HepG2 (cell line): ENCODE results near the gene CEP131. TPM values are rescaled to one million over a fixed set of nuclear protein-coding genes. Genes with fewer than 3 reads are reported as not detected.
A peak's percentile ranks its signal among the peaks of the same experiment; 100 is the strongest.

Experiments
- BRD4 ChIP-seq: sonication (generic); formaldehyde crosslinking; IDR thresholded peaks from 2 replicates; pipeline ENCODE4 v1.4.0; 2020; ENCODE audit warnings: missing genetic modification reagents
- GABPA ChIP-seq, 2 experiments: IDR thresholded peaks; 2 replicates each; pipeline ENCODE4 v1.6.1; 2011 to 2016; ENCODE audit warnings: low read depth in 2 of 2, low read length in 1 of 2, missing biosample characterization in 1 of 2, missing genetic modification characterization in 1 of 2
- MEIS2 ChIP-seq: sonication (generic); formaldehyde crosslinking; IDR thresholded peaks from 2 replicates; pipeline ENCODE4 v1.9.0; 2021; ENCODE audit warnings: mild to moderate bottlenecking, missing genetic modification reagents
- NFKB2 ChIP-seq: sonication (generic); formaldehyde crosslinking; IDR thresholded peaks from 2 replicates; pipeline ENCODE4 v1.4.0; 2020; ENCODE audit warnings: missing genetic modification reagents, borderline replicate concordance
- POGK ChIP-seq: sonication (generic); formaldehyde crosslinking; conservative IDR thresholded peaks from 2 replicates; pipeline ENCODE4 v1.8.0; 2022; ENCODE audit warnings: mild to moderate bottlenecking, moderate library complexity, missing genetic modification reagents
- ZNF235 ChIP-seq: sonication (generic); formaldehyde crosslinking; IDR thresholded peaks from 2 replicates; pipeline ENCODE4 v1.8.1; 2023; ENCODE audit warnings: mild to moderate bottlenecking, missing genetic modification reagents, borderline replicate concordance
- ZNF407 ChIP-seq: sonication (generic); formaldehyde crosslinking; IDR thresholded peaks from one replicate; pipeline ENCODE4 v1.5.1; 2020; ENCODE audit warnings: mild to moderate bottlenecking, missing genetic modification reagents; ENCODE audit errors: not compliant biosample characterization
- ZNF646 ChIP-seq: sonication (generic); formaldehyde crosslinking; IDR thresholded peaks from 2 replicates; pipeline ENCODE4 v1.9.0; 2021; ENCODE audit warnings: mild to moderate bottlenecking, missing genetic modification reagents
- polyA plus RNA-seq, 8 experiments: library from polyadenylated mRNA; depleted of rRNA in 3 of 8; stranded (reverse) in 7 of 8; unstranded in 1 of 8; fragments of >200 nt; fragmentation: Illumina TruSeq in 4 of 8; extraction: Trizol in 4 of 8; gene quantifications; 2 replicates each; pipeline versions ENCODE4 v1.2.1 to v1.2.3, GENCODE V29; 2011 to 2016; ENCODE audit warnings: low read depth in 4 of 8, missing spikeins in 1 of 8, mixed read lengths in 1 of 8; ENCODE audit not compliant: insufficient read depth in 1 of 8
- total RNA-seq, 5 experiments: library from RNA; depleted of rRNA; stranded (reverse); fragments of >200 nt; fragmentation: Illumina TruSeq; extraction: Trizol; gene quantifications; 2 replicates each; pipeline ENCODE4 v1.2.3, GENCODE V29; 2016; ENCODE audit warnings: low read depth in 1 of 5

CEP131 gene
- total and polyA plus RNA-seq, 2 of the 13 experiments (the other 11 are each of a cell fraction or from before 2014, with no cell fraction given), result 5.0 to 16.8 TPM

- 0 out of 2 replicates have a peak, but pooled peaks have one; percentile 38 for TF ChIP-seq ZNF646
- peak; percentile 50; the same call in 1 of the 2 replicates for TF ChIP-seq POGK (CRISPR knock-in tag)
- peak; percentile 17; the same call in 1 of the 2 replicates for TF ChIP-seq GABPA (IDR thresholded peaks at IDR 0.05; ENCODE audit: low read depth, low read length)
- no peak for TF ChIP-seq GABPA (CRISPR knock-in tag; IDR thresholded peaks at IDR 0.05; ENCODE audit: low read depth)
- TF ChIP-seq MEIS2, result no peak
- no peak for TF ChIP-seq ZNF235
- TF ChIP-seq BRD4, result peak; percentile 13; the same call in 1 of the 2 replicates
- no peak for TF ChIP-seq ZNF407 (CRISPR knock-in tag)
- TF ChIP-seq NFKB2 (CRISPR knock-in tag), result peak; percentile 42; the same call in 1 of the 2 replicates
Measured at GRCh38 chr17:81239714-81240555, 17.2 kb upstream of the CEP131 start (continued).
